Kidney (tissue), 14 donors: ENCODE data around the gene CALU. TPM values are rescaled to one million over a fixed set of nuclear protein-coding genes. Genes with fewer than 3 reads are reported as not detected.

Experiments used
- DNase-seq, 5 donors: peaks; one replicate each; pipeline ENCODE4 v3.0.0-alpha.2; 2013 to 2020
- FAIRE-seq: peaks from 2 replicates; lab custom pipeline; 2012; peaks lifted over from hg19 to GRCh38; lab: Jason Lieb, UNC
- H3K27ac ChIP-seq, 2 donors: one replicate each; pipeline ENCODE4 v1.7.0; 2013; ENCODE audit warnings: low read depth in 2 of 2, low read length in 2 of 2, inconsistent platforms in 1 of 2
- H3K27me3 ChIP-seq: one replicate; pipeline ENCODE4 v1.7.1; 2013; ENCODE audit warnings: low read length, inconsistent platforms; ENCODE audit not compliant: control insufficient read depth, insufficient read depth
- H3K36me3 ChIP-seq, 3 donors: one replicate each; pipeline versions ENCODE4 v1.7.0 to v1.7.1; 2013; ENCODE audit warnings: low read length in 3 of 3, control low read depth in 1 of 3, inconsistent platforms in 1 of 3; ENCODE audit not compliant: insufficient read depth in 3 of 3, control insufficient read depth in 2 of 3
- H3K4me1 ChIP-seq, 3 donors: one replicate each; pipeline versions ENCODE4 v1.7.0 to v1.7.1; 2013; ENCODE audit warnings: low read length in 3 of 3, inconsistent platforms in 1 of 3, low read depth in 1 of 3; ENCODE audit not compliant: control insufficient read depth in 2 of 3, insufficient read depth in 2 of 3
- H3K4me3 ChIP-seq, 3 donors: one replicate each; pipeline versions ENCODE4 v1.7.0 to v1.8.1; 2013; ENCODE audit warnings: low read length in 3 of 3, control low read depth in 1 of 3, inconsistent platforms in 1 of 3
- H3K9ac ChIP-seq, 3 donors: one replicate each; pipeline versions ENCODE4 v1.7.0 to v1.7.1; 2013; ENCODE audit warnings: low read length in 3 of 3, control low read depth in 1 of 3, inconsistent platforms in 1 of 3
- H3K9me3 ChIP-seq, 3 donors: one replicate each; pipeline versions ENCODE4 v1.7.0 to v1.7.1; 2013; ENCODE audit warnings: low read length in 3 of 3, control low read depth in 1 of 3, inconsistent platforms in 1 of 3; ENCODE audit not compliant: control insufficient read depth in 2 of 3, insufficient read depth in 1 of 3
- intact Hi-C: fragments of 100-400 bp; cut with DNase I; formaldehyde crosslinking; loops from one replicate; pipeline ENCODE4 v1.11.1; 2022
- polyA plus RNA-seq: library from polyadenylated mRNA; stranded (reverse); fragments of 350-450 nt; fragmentation: Illumina TruSeq; extraction: RNeasy Lipid Tissue Mini Kit (QIAGEN cat#74804); gene quantifications from one replicate; pipeline ENCODE4 v1.2.3, GENCODE V29; 2014; ENCODE audit warnings: low read depth, low replicate concordance; ENCODE audit not compliant: insufficient read depth
- total RNA-seq: library from RNA; stranded (reverse); fragmentation: NEBNext Ultra II Directional; extraction: Animal tissue kit (Norgen Biotek cat#: 25700); gene quantifications from one replicate; pipeline ENCODE4 v1.2.1, GENCODE V29; 2021
- TF ChIP-seq, protein P1 (sequence below): IDR thresholded peaks from 3 replicates; pipeline ENCODE4 v1.5.1; 2012; ENCODE audit warnings: mild to moderate bottlenecking, moderate library complexity, borderline replicate concordance; ENCODE audit not compliant: insufficient read depth; ENCODE audit errors: extremely low read depth
- donor health status: control.
- donor health status: control.
- donor health status: control.
- donor health status: control.
- donor health status: control.
- donor health status: DM: yes; HTN: yes; CAD: no.
- donor health status: Normal renal cell carcinoma (clear cell type).

The CALU gene
- total and polyA plus RNA-seq, 2 donors from 2014 or later: 32.9 to 75.1 TPM

DNA sequence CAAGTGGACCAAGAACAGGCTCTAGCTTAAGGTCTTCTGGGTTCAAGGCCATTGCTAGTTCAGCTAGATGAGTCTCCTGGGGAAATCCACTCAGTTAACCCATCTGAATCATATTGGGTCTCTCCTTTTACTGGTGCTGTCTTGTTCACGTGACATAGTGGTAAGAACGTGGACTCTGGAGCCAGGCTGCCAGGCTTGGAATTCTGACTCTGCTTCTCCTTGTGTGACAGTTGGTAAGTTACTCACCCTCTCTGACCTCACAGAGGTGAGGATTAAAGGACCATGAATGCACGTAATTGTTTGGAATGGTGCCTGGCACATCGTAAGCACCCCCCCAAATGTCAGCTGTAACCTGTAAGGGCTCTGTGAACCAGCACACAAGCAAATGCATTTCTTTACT, 9.7 kb upstream of the CALU start:
- H3K9ac ChIP-seq: no peak overlapping the region
- no peak overlapping the region for H3K4me3 ChIP-seq
- DNase-seq (no peak), FAIRE-seq (no peak)
- no peaks in the 10 kb centered on the region for H3K4me1 ChIP-seq
- no peaks in the 10 kb centered on the region for H3K9me3 ChIP-seq
- intact Hi-C loops: no loop called here
- no peak overlapping the region for H3K27ac ChIP-seq
- no peaks in the 10 kb centered on the region for H3K36me3 ChIP-seq
- TF ChIP-seq, protein P1, sequence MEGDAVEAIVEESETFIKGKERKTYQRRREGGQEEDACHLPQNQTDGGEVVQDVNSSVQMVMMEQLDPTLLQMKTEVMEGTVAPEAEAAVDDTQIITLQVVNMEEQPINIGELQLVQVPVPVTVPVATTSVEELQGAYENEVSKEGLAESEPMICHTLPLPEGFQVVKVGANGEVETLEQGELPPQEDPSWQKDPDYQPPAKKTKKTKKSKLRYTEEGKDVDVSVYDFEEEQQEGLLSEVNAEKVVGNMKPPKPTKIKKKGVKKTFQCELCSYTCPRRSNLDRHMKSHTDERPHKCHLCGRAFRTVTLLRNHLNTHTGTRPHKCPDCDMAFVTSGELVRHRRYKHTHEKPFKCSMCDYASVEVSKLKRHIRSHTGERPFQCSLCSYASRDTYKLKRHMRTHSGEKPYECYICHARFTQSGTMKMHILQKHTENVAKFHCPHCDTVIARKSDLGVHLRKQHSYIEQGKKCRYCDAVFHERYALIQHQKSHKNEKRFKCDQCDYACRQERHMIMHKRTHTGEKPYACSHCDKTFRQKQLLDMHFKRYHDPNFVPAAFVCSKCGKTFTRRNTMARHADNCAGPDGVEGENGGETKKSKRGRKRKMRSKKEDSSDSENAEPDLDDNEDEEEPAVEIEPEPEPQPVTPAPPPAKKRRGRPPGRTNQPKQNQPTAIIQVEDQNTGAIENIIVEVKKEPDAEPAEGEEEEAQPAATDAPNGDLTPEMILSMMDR: no peak
- no peaks in the 10 kb centered on the region for H3K27me3 ChIP-seq

DNA sequence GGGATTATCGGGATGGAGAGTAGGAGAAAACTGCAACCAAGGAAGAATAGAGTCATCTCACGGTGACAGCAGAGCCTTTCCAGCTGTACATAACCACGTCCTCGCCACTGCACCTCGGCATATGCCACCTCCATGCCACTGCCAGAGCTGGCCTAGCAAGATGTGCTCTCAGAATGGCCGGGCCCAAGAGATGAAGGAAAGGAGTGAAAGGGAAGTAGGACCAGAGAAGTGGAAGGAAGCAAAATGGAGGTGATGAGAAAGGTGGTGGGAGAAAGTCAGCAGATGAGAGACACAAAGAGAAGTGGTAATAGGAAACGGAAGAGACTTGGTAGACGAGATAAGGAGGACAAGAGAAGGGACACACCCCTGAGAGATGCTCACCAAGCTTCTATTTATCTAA, 8.0 kb upstream of the CALU start:
- Histone ChIP-seq H3K27ac (no peak overlapping the region), H3K36me3 (no peaks in the 10 kb centered on the region), H3K4me1 (no peaks in the 10 kb centered on the region), H3K4me3 (no peak overlapping the region), H3K27me3 (no peaks in the 10 kb centered on the region), H3K9ac (no peak overlapping the region), H3K9me3 (no peaks in the 10 kb centered on the region)
- intact Hi-C loops: no loop called here
- FAIRE-seq (no peak), DNase-seq (no peak)
- TF ChIP-seq, protein P1: no peak

DNA sequence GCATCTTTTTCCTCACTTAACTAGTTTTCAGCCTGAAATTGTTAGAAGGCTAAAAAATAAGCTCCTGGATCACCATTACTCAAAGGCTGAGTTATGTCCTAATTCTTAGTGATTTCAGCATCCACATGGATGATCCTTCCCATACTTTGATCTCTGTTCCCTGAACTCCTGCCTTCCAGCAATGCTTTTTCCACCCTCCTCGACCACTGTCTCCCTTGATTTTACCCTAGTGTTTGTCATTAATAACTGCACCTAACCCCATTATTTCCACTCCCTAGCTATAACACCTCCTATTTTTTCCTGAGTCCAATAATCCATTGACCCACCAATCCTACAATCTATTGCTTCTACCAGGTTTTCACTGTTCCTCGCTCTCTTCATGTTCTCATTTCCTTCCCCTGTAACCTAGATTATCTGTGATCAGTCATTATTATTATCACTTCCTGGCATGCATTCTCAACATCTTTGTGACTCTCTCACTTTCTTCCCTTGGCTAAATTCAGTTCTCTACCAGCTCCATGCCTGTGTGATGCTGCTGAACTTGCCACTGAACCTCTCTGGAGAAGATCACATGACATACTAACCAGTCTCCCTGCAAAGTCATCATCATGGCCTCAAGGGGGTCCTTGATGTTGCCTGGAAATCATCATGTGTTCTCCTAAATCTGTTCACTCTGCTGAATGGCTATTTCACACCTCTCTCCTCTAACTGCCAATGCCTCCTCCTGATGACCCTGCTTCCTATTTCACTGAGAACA, 6.5 kb upstream of the CALU start:
- TF ChIP-seq, protein P1: no peak
- no peaks in the 10 kb centered on the region for H3K27me3 ChIP-seq
- intact Hi-C loops: no loop called here
- DNase-seq: no peak
- H3K4me3 ChIP-seq: no peak overlapping the region
- FAIRE-seq: no peak
- no peak overlapping the region for H3K27ac ChIP-seq
- no peak overlapping the region for H3K9ac ChIP-seq
- H3K9me3 ChIP-seq: no peaks in the 10 kb centered on the region
- H3K36me3 ChIP-seq: no peaks in the 10 kb centered on the region
- no peaks in the 10 kb centered on the region for H3K4me1 ChIP-seq
